HepG2 (cell line): ENCODE measurements around the gene NHP2. TPM values are rescaled to one million over a fixed set of nuclear protein-coding genes. Genes with fewer than 3 reads are reported as not detected.

Source experiments
- ATF2 ChIP-seq: sonication (generic); formaldehyde crosslinking; IDR thresholded peaks from 2 replicates; pipeline ENCODE4 v1.4.0; 2020; ENCODE audit warnings: missing genetic modification reagents
- BCL6 ChIP-seq: IDR thresholded peaks from 2 replicates; pipeline ENCODE4 v1.6.1; 2016; ENCODE audit warnings: missing genetic modification reagents, missing compliant biosample characterization
- FOXK2 ChIP-seq: fragments of 450-650 bp; IDR thresholded peaks from 2 replicates; pipeline ENCODE4 v1.6.1; 2016
- GLMP ChIP-seq: sonication (generic); formaldehyde crosslinking; IDR thresholded peaks from 2 replicates; pipeline ENCODE4 v1.9.0; 2021; ENCODE audit warnings: missing genetic modification reagents, mild to moderate bottlenecking, borderline replicate concordance
- HDAC2 ChIP-seq: sonication (generic); formaldehyde crosslinking; IDR thresholded peaks from 2 replicates; pipeline ENCODE4 v1.4.0; 2020; ENCODE audit warnings: missing genetic modification reagents
- KDM1A ChIP-seq: IDR thresholded peaks from 2 replicates; pipeline ENCODE4 v1.6.1; 2016; ENCODE audit warnings: missing compliant biosample characterization
- KLF13 ChIP-seq: sonication (generic); formaldehyde crosslinking; IDR thresholded peaks from 2 replicates; pipeline ENCODE4 v1.4.0; 2020; ENCODE audit warnings: mild to moderate bottlenecking, missing genetic modification reagents
- NCOA5 ChIP-seq: sonication (generic); formaldehyde crosslinking; IDR thresholded peaks from 2 replicates; pipeline ENCODE4 v1.4.0; 2020; ENCODE audit warnings: missing genetic modification reagents
- PCBP1 ChIP-seq: fragments of 200-400 bp; formaldehyde crosslinking; IDR thresholded peaks from 2 replicates; pipeline ENCODE4 v1.6.1; 2017; ENCODE audit warnings: mild to moderate bottlenecking, low read depth, low read length, borderline replicate concordance
- RBFOX2 ChIP-seq: fragments of 200-400 bp; formaldehyde crosslinking; IDR thresholded peaks from 2 replicates; pipeline ENCODE4 v1.6.1; 2017; ENCODE audit warnings: low read depth, mild to moderate bottlenecking, low read length
- RXRB ChIP-seq: IDR thresholded peaks from 2 replicates; pipeline ENCODE4 v1.6.1; 2016; ENCODE audit warnings: borderline replicate concordance, missing genetic modification reagents, missing compliant biosample characterization
- SNRNP70 ChIP-seq: fragments of 200-400 bp; formaldehyde crosslinking; IDR thresholded peaks from 2 replicates; pipeline ENCODE4 v1.6.1; 2017; ENCODE audit warnings: mild to moderate bottlenecking, low read depth, low read length, moderate library complexity
- TEAD3 ChIP-seq: optimal IDR thresholded peaks from 2 replicates; pipeline ENCODE3; 2016; ENCODE audit warnings: borderline replicate concordance
- TP53 ChIP-seq: sonication (generic); formaldehyde crosslinking; conservative IDR thresholded peaks from 2 replicates; pipeline ENCODE4 v1.4.0; 2020; ENCODE audit warnings: missing genetic modification reagents
- YEATS2 ChIP-seq: sonication (generic); formaldehyde crosslinking; IDR thresholded peaks from 2 replicates; pipeline ENCODE4 v1.4.0; 2020; ENCODE audit warnings: missing genetic modification reagents, borderline replicate concordance
- ZNF12 ChIP-seq: sonication (generic); formaldehyde crosslinking; IDR thresholded peaks from 2 replicates; pipeline ENCODE4 v1.5.0; 2020; ENCODE audit warnings: missing genetic modification reagents
- ZNF407 ChIP-seq: sonication (generic); formaldehyde crosslinking; IDR thresholded peaks from one replicate; pipeline ENCODE4 v1.5.1; 2020; ENCODE audit warnings: mild to moderate bottlenecking, missing genetic modification reagents; ENCODE audit errors: not compliant biosample characterization
- ZNF451 ChIP-seq: sonication (generic); formaldehyde crosslinking; IDR thresholded peaks from 2 replicates; pipeline ENCODE4 v1.5.0; 2020; ENCODE audit warnings: mild to moderate bottlenecking, missing genetic modification reagents
- ZNF569 ChIP-seq: sonication (generic); formaldehyde crosslinking; IDR thresholded peaks from 2 replicates; pipeline ENCODE4 v1.5.0; 2020; ENCODE audit warnings: mild to moderate bottlenecking, missing genetic modification reagents, moderate library complexity, borderline replicate concordance
- ZNF772 ChIP-seq: sonication (generic); formaldehyde crosslinking; IDR thresholded peaks from 2 replicates; pipeline ENCODE4 v1.5.0; 2020; ENCODE audit warnings: mild to moderate bottlenecking, missing genetic modification reagents
- polyA plus RNA-seq, 8 experiments: library from polyadenylated mRNA; depleted of rRNA in 3 of 8; stranded (reverse) in 7 of 8; unstranded in 1 of 8; fragments of >200 nt; fragmentation: Illumina TruSeq in 4 of 8; extraction: Trizol in 4 of 8; gene quantifications; 2 replicates each; pipeline versions ENCODE4 v1.2.1 to v1.2.3, GENCODE V29; 2011 to 2016; ENCODE audit warnings: low read depth in 4 of 8, missing spikeins in 1 of 8, mixed read lengths in 1 of 8; ENCODE audit not compliant: insufficient read depth in 1 of 8
- total RNA-seq, 5 experiments: library from RNA; depleted of rRNA; stranded (reverse); fragments of >200 nt; fragmentation: Illumina TruSeq; extraction: Trizol; gene quantifications; 2 replicates each; pipeline ENCODE4 v1.2.3, GENCODE V29; 2016; ENCODE audit warnings: low read depth in 1 of 5

NHP2 gene
- total and polyA plus RNA-seq, 2 of the 13 experiments (the other 11 are each of a cell fraction or from before 2014, with no cell fraction given), result 56.2 to 96.1 TPM

GRCh38 chr5:178153530-178154340, at the start of gene NHP2 (continued):
- TF ChIP-seq ZNF451 (no peak; the same call in 1 of the 2 replicates), TEAD3 (CRISPR knock-in tag) (peak; percentile 54), ATF2 (CRISPR knock-in tag) (no peak), BCL6 (CRISPR knock-in tag) (no peak), ZNF772 (no peak), GLMP (CRISPR knock-in tag) (no peak), ZNF407 (CRISPR knock-in tag) (peak; percentile 16), TP53 (CRISPR knock-in tag) (no peak), YEATS2 (peak; percentile 82; the same call in 1 of the 2 replicates), ZNF12 (CRISPR knock-in tag) (no peak), NCOA5 (CRISPR knock-in tag) (no peak), HDAC2 (CRISPR knock-in tag) (peak; percentile 80; the same call in 1 of the 2 replicates), ZNF569 (CRISPR knock-in tag) (no peak), KDM1A (CRISPR knock-in tag) (no peak), SNRNP70 (no peak), RXRB (CRISPR knock-in tag) (peak; percentile 28; the same call in 1 of the 2 replicates), RBFOX2 (peak; percentile 76), KLF13 (CRISPR knock-in tag) (peak; percentile 78; the same call in 1 of the 2 replicates), PCBP1 (0 out of 2 replicates have a peak, but pooled peaks have one; percentile 21), FOXK2 (peak; percentile 19; the same call in 1 of the 2 replicates)
